HUES64 (cell line): ENCODE data around the gene SYT11.

Experiments used
- H3K27ac ChIP-seq: 2 replicates; pipeline ENCODE4 v1.7.0; 2013; ENCODE audit warnings: low read depth, low read length, inconsistent platforms
- H3K27me3 ChIP-seq: 2 replicates; pipeline ENCODE4 v1.6.1; 2013; ENCODE audit warnings: mild to moderate bottlenecking, low read length; ENCODE audit not compliant: insufficient read depth
- H3K36me3 ChIP-seq: 2 replicates; pipeline ENCODE4 v1.6.1; 2013; ENCODE audit warnings: mild to moderate bottlenecking, low read length; ENCODE audit not compliant: insufficient read depth
- H3K4me1 ChIP-seq: 2 replicates; pipeline ENCODE4 v1.6.1; 2013; ENCODE audit warnings: mild to moderate bottlenecking, low read length, moderate library complexity; ENCODE audit not compliant: insufficient read depth
- H3K4me3 ChIP-seq: 2 replicates; pipeline ENCODE4 v1.5.1; 2013; ENCODE audit warnings: mild to moderate bottlenecking, low read length, moderate library complexity
- H3K9ac ChIP-seq: 2 replicates; pipeline ENCODE4 v1.6.1; 2013; ENCODE audit warnings: mild to moderate bottlenecking, low read depth, low read length
- H3K9me3 ChIP-seq: 2 replicates; pipeline ENCODE4 v1.6.1; 2013; ENCODE audit warnings: low read depth, low read length; ENCODE audit not compliant: insufficient read depth
- WGBS: fragments of 150-250, 120-280 bp; methylation state at CpG from one replicate; pipeline ENCODE4 v1.1.7; 2013; ENCODE audit warnings: missing lambda C conversion rate; 5-methylcytosine and 5-hydroxymethylcytosine counted together

Gene SYT11

GRCh38 chr1:155840386-155840785 is 19.0 kb upstream of the SYT11 start:
- Histone ChIP-seq H3K27ac (no peak overlapping the region), H3K4me1 (no peaks in the 10 kb centered on the region), H3K4me3 (no peak overlapping the region), H3K36me3 (peaks cover 28% of the 10 kb centered on the region), H3K27me3 (no peaks in the 10 kb centered on the region), H3K9me3 (no peaks in the 10 kb centered on the region), H3K9ac (no peak overlapping the region)
- WGBS, result 97% methylated on average over 5 of the region's 5 CpGs

- Histone ChIP-seq H3K9me3 (no peaks in the 10 kb centered on the region), H3K9ac (no peak overlapping the region), H3K27me3 (no peaks in the 10 kb centered on the region), H3K27ac (no peak overlapping the region), H3K36me3 (peaks cover 48% of the 10 kb centered on the region), H3K4me1 (no peaks in the 10 kb centered on the region), H3K4me3 (no peak overlapping the region)
- 100% methylated on average over 1 of the region's 1 CpG for WGBS
Measured at GRCh38 chr1:155844860-155845421, 14.4 kb upstream of the SYT11 start.

GRCh38 chr1:155847823-155848529 is 11.4 kb upstream of the SYT11 start:
- H3K36me3 ChIP-seq, result peaks cover 75% of the 10 kb centered on the region
- no peaks in the 10 kb centered on the region for H3K27me3 ChIP-seq
- no peak overlapping the region for H3K27ac ChIP-seq
- no peaks in the 10 kb centered on the region for H3K9me3 ChIP-seq
- no peak overlapping the region for H3K9ac ChIP-seq
- H3K4me3 ChIP-seq, result no peak overlapping the region
- WGBS, result no CpG with 5 or more reads among the region's 1 CpG
- no peaks in the 10 kb centered on the region for H3K4me1 ChIP-seq

GRCh38 chr1:155850345-155850744 is 9.0 kb upstream of the SYT11 start:
- Histone ChIP-seq H3K36me3 (peaks cover 82% of the 10 kb centered on the region), H3K27ac (no peak overlapping the region), H3K27me3 (no peaks in the 10 kb centered on the region), H3K9ac (no peak overlapping the region), H3K4me1 (no peaks in the 10 kb centered on the region), H3K4me3 (no peak overlapping the region), H3K9me3 (no peaks in the 10 kb centered on the region)
- 94% methylated on average over 3 of the region's 3 CpGs for WGBS

GRCh38 chr1:155856257-155856974 is 3.0 kb upstream of the SYT11 start:
- Histone ChIP-seq H3K9me3 (no peaks in the 10 kb centered on the region), H3K4me1 (no peaks in the 10 kb centered on the region; the same call in 1 of the 2 replicates), H3K27me3 (no peaks in the 10 kb centered on the region), H3K36me3 (peaks cover 35% of the 10 kb centered on the region), H3K4me3 (peak overlapping the region; percentile 91), H3K9ac (peak overlapping the region; percentile 85), H3K27ac (peak overlapping the region; percentile 52)
- 58% methylated on average over 19 of the region's 20 CpGs for WGBS

- Histone ChIP-seq H3K9me3 (no peaks in the 10 kb centered on the region), H3K36me3 (peaks cover 26% of the 10 kb centered on the region), H3K9ac (peak within 1 kb of the TSS; percentile 85), H3K4me1 (no peaks in the 10 kb centered on the region; the same call in 1 of the 2 replicates), H3K27ac (peak within 1 kb of the TSS; percentile 52), H3K4me3 (peak within 1 kb of the TSS; percentile 91), H3K27me3 (peaks cover 1% of the 10 kb centered on the region; the same call in 1 of the 2 replicates)
- WGBS, result 34% methylated on average over 46 of the region's 46 CpGs
Measured at GRCh38 chr1:155856975-155857930, 2.1 kb upstream of the SYT11 start, which contains the start of gene GON4L. Gene GON4L (minus strand): TSS chr1:155857214. CDS start chr1:155853780, 3,434 bp downstream.

- Histone ChIP-seq H3K9me3 (no peaks in the 10 kb centered on the region), H3K4me1 (no peaks in the 10 kb centered on the region; the same call in 1 of the 2 replicates), H3K27me3 (peaks cover 6% of the 10 kb centered on the region; the same call in 1 of the 2 replicates), H3K4me3 (peak overlapping the region; percentile 50), H3K36me3 (peaks cover 11% of the 10 kb centered on the region), H3K27ac (peak overlapping the region; percentile 47; the same call in 1 of the 2 replicates), H3K9ac (no peak overlapping the region)
- WGBS, result 81% methylated on average over 12 of the region's 12 CpGs
Measured at GRCh38 chr1:155858800-155859233, 550 bp upstream of the SYT11 start.

GRCh38 chr1:155859881-155860871 is 809 bp downstream of the SYT11 start:
- Histone ChIP-seq H3K4me3 (peak overlapping the region; percentile 18; the same call in 1 of the 2 replicates), H3K9ac (no peak overlapping the region), H3K36me3 (no peaks in the 10 kb centered on the region; the same call in 1 of the 2 replicates), H3K27me3 (peaks cover 6% of the 10 kb centered on the region; the same call in 1 of the 2 replicates), H3K27ac (no peak overlapping the region), H3K4me1 (no peaks in the 10 kb centered on the region; the same call in 1 of the 2 replicates), H3K9me3 (no peaks in the 10 kb centered on the region)
- WGBS, result 84% methylated on average over 34 of the region's 35 CpGs

- Histone ChIP-seq H3K27me3 (peaks cover 6% of the 10 kb centered on the region; the same call in 1 of the 2 replicates), H3K4me3 (no peak overlapping the region), H3K27ac (no peak overlapping the region), H3K9me3 (no peaks in the 10 kb centered on the region), H3K36me3 (no peaks in the 10 kb centered on the region), H3K4me1 (no peaks in the 10 kb centered on the region; the same call in 1 of the 2 replicates), H3K9ac (no peak overlapping the region)
- WGBS, result 91% methylated on average over 2 of the region's 2 CpGs
Measured at GRCh38 chr1:155860970-155861510, 1.7 kb downstream of the SYT11 start.
